ENCODE results near the gene SPOUT1.

Gene SPOUT1

GRCh38 chr9:128833696-128834095, 4.1 kb upstream of the SPOUT1 start:
- H3K27me3 ChIP-seq (ENCODE audit: low read length), result no peaks in the 10 kb centered on the region
- TF ChIP-seq CTCF (IDR thresholded peaks at IDR 0.05; ENCODE audit: insufficient read depth, low read length, poor library complexity, severe bottlenecking), result no peak
- no peak for TF ChIP-seq EZH2phosphoT487 (conservative IDR thresholded peaks at IDR 0.05; ENCODE audit: low read length)
- H3K4me2 ChIP-seq (ENCODE audit: low read depth, low read length, poor library complexity, severe bottlenecking), result no peak overlapping the region
- H3K36me3 ChIP-seq (ENCODE audit: low read length), result no peaks in the 10 kb centered on the region
- H3F3A ChIP-seq (ENCODE audit: insufficient read depth), result 0 out of 2 replicates have a peak, but pooled peaks cover 6% of the 10 kb centered on the region
- H3K4me3 ChIP-seq (ENCODE audit: insufficient read depth, low read length, poor library complexity, severe bottlenecking), result no peak overlapping the region
- no peaks in the 10 kb centered on the region for H4K20me1 ChIP-seq (ENCODE audit: low read depth, low read length)
- no peak overlapping the region for H3K27ac ChIP-seq (ENCODE audit: low read depth, low read length)
- no peaks in the 10 kb centered on the region for H3K9me3 ChIP-seq (ENCODE audit: insufficient read depth, low read length)
- H2AFZ ChIP-seq (ENCODE audit: low read depth, low read length, severe bottlenecking), result no peak overlapping the region
- no peak overlapping the region for H3K9ac ChIP-seq (ENCODE audit: low read length)
- peaks cover 7% of the 10 kb centered on the region for H3K79me2 ChIP-seq (ENCODE audit: insufficient read depth, low read length)
- no peaks in the 10 kb centered on the region for H3K9me2 ChIP-seq (replicated peaks; ENCODE audit: insufficient read depth, low read length)

- TF ChIP-seq CTCF (IDR thresholded peaks at IDR 0.05; ENCODE audit: insufficient read depth, low read length, poor library complexity, severe bottlenecking) (no peak), EZH2phosphoT487 (conservative IDR thresholded peaks at IDR 0.05; ENCODE audit: low read length) (no peak)
- Histone ChIP-seq H3K36me3 (ENCODE audit: low read length) (no peaks in the 10 kb centered on the region), H3F3A (ENCODE audit: insufficient read depth) (0 out of 2 replicates have a peak, but pooled peaks cover 6% of the 10 kb centered on the region)
Observed at GRCh38 chr9:128828719-128829452, 708 bp downstream of the SPOUT1 start.

DNA sequence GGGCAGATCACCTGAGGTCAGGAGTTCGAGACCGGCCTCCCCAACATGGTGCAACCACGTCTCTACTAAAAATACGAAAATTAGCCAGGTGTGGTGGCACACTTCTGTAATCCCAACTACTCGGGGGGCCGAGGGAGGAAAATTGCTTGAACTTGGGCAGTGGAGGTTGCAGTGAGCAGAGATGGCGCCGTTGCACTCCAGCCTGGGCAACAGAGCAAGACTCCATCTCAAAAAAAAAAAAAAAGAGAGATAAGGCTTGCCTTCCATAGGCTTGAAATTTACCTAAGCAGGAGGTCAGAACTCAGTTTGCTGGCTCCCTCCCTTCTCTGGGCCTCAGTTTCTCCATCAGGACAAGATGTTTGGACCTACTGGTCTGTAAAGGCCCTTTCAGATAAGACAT, 1.3 kb downstream of the SPOUT1 start:
- Histone ChIP-seq H3K4me2 (ENCODE audit: low read depth, low read length, poor library complexity, severe bottlenecking) (peak overlapping the region; percentile 68), H3K4me3 (ENCODE audit: insufficient read depth, low read length, poor library complexity, severe bottlenecking) (peak overlapping the region; percentile 91), H3F3A (ENCODE audit: insufficient read depth) (0 out of 2 replicates have a peak, but pooled peaks cover 6% of the 10 kb centered on the region), H3K9ac (ENCODE audit: low read length) (peak overlapping the region; percentile 93), H3K79me2 (ENCODE audit: insufficient read depth, low read length) (peaks cover 12% of the 10 kb centered on the region), H3K36me3 (ENCODE audit: low read length) (no peaks in the 10 kb centered on the region), H3K27me3 (ENCODE audit: low read length) (no peaks in the 10 kb centered on the region), H2AFZ (ENCODE audit: low read depth, low read length, severe bottlenecking) (no peak overlapping the region), H3K27ac (ENCODE audit: low read depth, low read length) (no peak overlapping the region), H4K20me1 (ENCODE audit: low read depth, low read length) (no peaks in the 10 kb centered on the region), H3K9me2 (replicated peaks; ENCODE audit: insufficient read depth, low read length) (no peaks in the 10 kb centered on the region), H3K9me3 (ENCODE audit: insufficient read depth, low read length) (no peaks in the 10 kb centered on the region)
- TF ChIP-seq CTCF (IDR thresholded peaks at IDR 0.05; ENCODE audit: insufficient read depth, low read length, poor library complexity, severe bottlenecking), result no peak
- TF ChIP-seq EZH2phosphoT487 (conservative IDR thresholded peaks at IDR 0.05; ENCODE audit: low read length), result no peak

More at GRCh38 chr9:128828719-128829452, 708 bp downstream of the SPOUT1 start:
- Histone ChIP-seq H2AFZ (ENCODE audit: low read depth, low read length, severe bottlenecking) (peak overlapping the region; percentile 57), H3K27me3 (ENCODE audit: low read length) (no peaks in the 10 kb centered on the region), H3K4me3 (ENCODE audit: insufficient read depth, low read length, poor library complexity, severe bottlenecking) (peak overlapping the region; percentile 91), H3K4me2 (ENCODE audit: low read depth, low read length, poor library complexity, severe bottlenecking) (peak overlapping the region; percentile 68), H3K9me2 (replicated peaks; ENCODE audit: insufficient read depth, low read length) (no peaks in the 10 kb centered on the region), H3K9me3 (ENCODE audit: insufficient read depth, low read length) (no peaks in the 10 kb centered on the region), H3K79me2 (ENCODE audit: insufficient read depth, low read length) (peaks cover 12% of the 10 kb centered on the region), H3K9ac (ENCODE audit: low read length) (peak overlapping the region; percentile 93), H3K27ac (ENCODE audit: low read depth, low read length) (peak overlapping the region; percentile 47), H4K20me1 (ENCODE audit: low read depth, low read length) (no peaks in the 10 kb centered on the region)

All from SU-DHL-6 (cell line).